ENCODE data around the gene ACAD8. TPM values are rescaled to one million over a fixed set of nuclear protein-coding genes. Genes with fewer than 3 reads are reported as not detected.

ACAD8 gene
- total and polyA plus RNA-seq, 2 of the 8 experiments (the other 6 are each of a cell fraction or from before 2014, with no cell fraction given): 45.8 to 52.7 TPM

- Histone ChIP-seq H2BK120ac (replicated peaks; ENCODE audit: low read depth, low read length) (no peak overlapping the region), H2AFZ (ENCODE audit: low read length) (no peak overlapping the region), H3K4me3 (ENCODE audit: extremely low read depth in 1 of 4, insufficient read depth in 2 of 4, low read depth in 3 of 4, low read length in 4 of 4) (no peak overlapping the region), H3K9me3 (ENCODE audit: insufficient read depth in 2 of 2, low read depth in 1 of 2, low read length in 1 of 2) (no peaks in the 10 kb centered on the region), H3K4me2 (ENCODE audit: insufficient read depth in 1 of 2, low read depth in 2 of 2, low read length in 2 of 2) (no peak overlapping the region), H2AK5ac (ENCODE audit: low read depth, low read length) (no peak overlapping the region), H3K27ac (ENCODE audit: low read depth, low read length) (no peak overlapping the region), H3K14ac (ENCODE audit: insufficient read length) (no peak overlapping the region), H3K23me2 (ENCODE audit: low read depth, low read length) (no peaks in the 10 kb centered on the region), H3K4me1 (replicated peaks in 1 of 4; ENCODE audit: control insufficient read depth in 3 of 4, insufficient read depth in 4 of 4, low read length in 3 of 4) (no peaks in the 10 kb centered on the region), H2BK5ac (ENCODE audit: low read depth, low read length) (no peak overlapping the region), H3K36me3 (ENCODE audit: control insufficient read depth in 2 of 4, insufficient read depth in 4 of 4, low read length in 3 of 4) (peaks cover 6 to 23% (median 17%) of the 10 kb centered on the region in 4 experiments), H3K56ac (replicated peaks; ENCODE audit: insufficient read length, low read depth, low read length) (no peak overlapping the region), H2BK15ac (ENCODE audit: low read length) (no peak overlapping the region), H3K9ac (replicated peaks in 1 of 4; ENCODE audit: extremely low read depth in 1 of 4, low read depth in 3 of 4, low read length in 3 of 4) (no peak overlapping the region), H3K27me3 (replicated peaks in 1 of 4; ENCODE audit: control insufficient read depth in 3 of 4, extremely low read depth in 1 of 4, insufficient read depth in 3 of 4, low read length in 3 of 4) (no peaks in the 10 kb centered on the region), H4K8ac (ENCODE audit: extremely low read depth, insufficient read depth, low read length) (0 out of 2 replicates have a peak overlapping the region, but pooled peaks have one; percentile 31), H4K91ac (replicated peaks; ENCODE audit: insufficient read length, low read length) (no peak overlapping the region), H3K79me2 (ENCODE audit: control insufficient read depth in 1 of 2, insufficient read depth in 2 of 2, low read length in 2 of 2) (no peaks in the 10 kb centered on the region), H3K4ac (replicated peaks; ENCODE audit: insufficient read length, low read depth, low read length) (no peak overlapping the region), H4K20me1 (replicated peaks in 1 of 2; ENCODE audit: control insufficient read depth in 1 of 2, insufficient read depth in 2 of 2, low read length in 2 of 2) (no peaks in the 10 kb centered on the region), H2BK12ac (ENCODE audit: low read depth, low read length) (no peak overlapping the region), H4K5ac (ENCODE audit: insufficient read length, low read depth, low read length) (no peak overlapping the region), H3K18ac (ENCODE audit: extremely low read depth, low read length) (no peak overlapping the region), H2BK20ac (ENCODE audit: low read length) (no peak overlapping the region), H3K79me1 (ENCODE audit: low read depth, low read length) (no peaks in the 10 kb centered on the region), H3K23ac (ENCODE audit: insufficient read length) (no peak overlapping the region)
- DNase-seq (ENCODE audit: low read depth in 1 of 2, low spot score in 2 of 2): no peak
- CTCF ChIA-PET (ENCODE audit: partially characterized antibody): interaction anchor here (0.8 to 3.7 kb wide), 17 partner anchors 9 to 215 kb away, joined by 3 to 23 read pairs (median 4); partner anchors contain the start of genes ACAD8, GLB1L3, NCAPD3 and THYN1
- no peak for FAIRE-seq
- 94% methylated on average over 4 of the region's 4 CpGs; no CpG with 5 or more reads in 1 of the 2 experiments for WGBS, 2 experiments (ENCODE audit: extremely low coverage in 1 of 2, insufficient coverage in 1 of 2, insufficient read length in 1 of 2, insufficient replicate concordance in 2 of 2, low coverage in 1 of 2, low lambda C conversion rate in 2 of 2, missing lambda C conversion rate in 1 of 2)
- POLR2A ChIA-PET (ENCODE audit: partially characterized antibody): interaction anchor here (1.3 to 2.1 kb wide), 2 partner anchors 10 kb away, joined by 5 to 8 read pairs; partner anchors contain the start of genes ACAD8 and THYN1
- TF ChIP-seq POLR2A (IDR thresholded peaks at IDR 0.05; ENCODE audit: control extremely low read depth in 1 of 2, low read depth in 2 of 2, low read length in 2 of 2) (no peak), BRCA1 (IDR thresholded peaks at IDR 0.05; ENCODE audit: low read depth, low read length) (no peak), CEBPB (IDR thresholded peaks at IDR 0.05; ENCODE audit: low read depth, low read length) (no peak), TBP (IDR thresholded peaks at IDR 0.05; ENCODE audit: low read depth, low read length) (no peak), CBX5 (IDR thresholded peaks at IDR 0.05; ENCODE audit: low read depth, low read length) (no peak), ATF2 (IDR thresholded peaks at IDR 0.05; ENCODE audit: low read length) (no peak), GABPA (IDR thresholded peaks at IDR 0.05; ENCODE audit: borderline replicate concordance, insufficient read depth, low read length) (no peak), SP2 (IDR thresholded peaks at IDR 0.05; ENCODE audit: low read length) (no peak), RBBP5 (IDR thresholded peaks at IDR 0.05; ENCODE audit: borderline replicate concordance, low read depth, low read length) (no peak), POLR2AphosphoS5 (IDR thresholded peaks at IDR 0.05; ENCODE audit: low read depth, low read length) (no peak), KDM5A (IDR thresholded peaks at IDR 0.05; ENCODE audit: low read length) (no peak), E2F6 (IDR thresholded peaks at IDR 0.05) (no peak), RXRA (IDR thresholded peaks at IDR 0.05; ENCODE audit: insufficient read depth, low read depth, low read length) (no peak)
Measured at GRCh38 chr11:134243913-134244312, 9.5 kb upstream of the ACAD8 start.

All from H1 (cell line).